K562 (cell line): ENCODE data around the gene ENDOG. TPM values are rescaled to one million over a fixed set of nuclear protein-coding genes. Genes with fewer than 3 reads are reported as not detected.

Experiments used
- ARID2 ChIP-seq: fragments of 450-650 bp; IDR thresholded peaks from 2 replicates; pipeline ENCODE4 v1.6.1; 2017; ENCODE audit warnings: antibody characterized with exemption, mild to moderate bottlenecking
- E2F6 ChIP-seq, 2 experiments: IDR thresholded peaks; 2 replicates each; pipeline ENCODE4 v1.6.1; 2011; ENCODE audit warnings: borderline replicate concordance in 1 of 2, control low read depth in 1 of 2, low read depth in 1 of 2, low read length in 1 of 2, mild to moderate bottlenecking in 1 of 2, mixed read lengths in 1 of 2, moderate library complexity in 1 of 2; ENCODE audit not compliant: insufficient read depth in 1 of 2, insufficient read length in 1 of 2, poor library complexity in 1 of 2, severe bottlenecking in 1 of 2; ENCODE audit errors: extremely low read depth in 1 of 2
- EWSR1 ChIP-seq: fragments of 450-650 bp; IDR thresholded peaks from 2 replicates; pipeline ENCODE4 v1.6.1; 2018; ENCODE audit warnings: borderline replicate concordance, mild to moderate bottlenecking, low read depth, moderate library complexity; ENCODE audit not compliant: partially characterized antibody
- PBX2 ChIP-seq, 2 experiments: IDR thresholded peaks in 1 of 2; conservative IDR thresholded peaks in 1 of 2; 2 replicates each; pipeline ENCODE4 v1.6.1; 2016; ENCODE audit warnings: low read depth in 2 of 2, mild to moderate bottlenecking in 1 of 2, missing compliant biosample characterization in 1 of 2, missing genetic modification characterization in 1 of 2, moderate library complexity in 1 of 2
- RBBP5 ChIP-seq: fragments of 200-600 bp; sonication (generic); IDR thresholded peaks from 2 replicates; pipeline ENCODE4 v1.6.1; 2012; ENCODE audit warnings: borderline replicate concordance, mild to moderate bottlenecking, low read length, control low read depth, inconsistent platforms; ENCODE audit not compliant: insufficient read depth, poor library complexity, severe bottlenecking
- REST ChIP-seq, 2 experiments: fragments of 450-650 bp; formaldehyde crosslinking in 1 of 2; IDR thresholded peaks; 2 replicates each; pipeline versions ENCODE4 v1.4.0 to v1.6.1; 2014 to 2020; ENCODE audit warnings: mild to moderate bottlenecking in 2 of 2, borderline replicate concordance in 1 of 2, low read depth in 1 of 2
- RFX7 ChIP-seq: fragments of 250-450 bp; sonication (Bioruptor Pico); IDR thresholded peaks from 2 replicates; pipeline ENCODE4 v1.5.1; 2021; ENCODE audit warnings: mild to moderate bottlenecking
- TRIM25 ChIP-seq: fragments of 450-650 bp; IDR thresholded peaks from 2 replicates; pipeline ENCODE4 v1.7.0; 2016; ENCODE audit warnings: borderline replicate concordance
- ZKSCAN3 ChIP-seq: fragments of 250-450 bp; sonication (Bioruptor Pico); IDR thresholded peaks from 2 replicates; pipeline ENCODE4 v1.4.0; 2020
- ZNF431 ChIP-seq: sonication (generic); formaldehyde crosslinking; IDR thresholded peaks from 2 replicates; pipeline ENCODE4 v1.8.0; 2022; ENCODE audit warnings: mild to moderate bottlenecking, missing genetic modification reagents
- polyA plus RNA-seq, 8 experiments: library from polyadenylated mRNA; depleted of rRNA in 4 of 8; stranded (reverse) in 5 of 8; unstranded in 3 of 8; fragments of >200 nt; fragmentation: Nextera tagmentation in 2 of 8; fragmentation: Illumina TruSeq in 1 of 8; extraction: Ambion mirVana in 2 of 8; extraction: Trizol in 1 of 8; gene quantifications; 2 replicates each; pipeline versions ENCODE4 v1.2.1 to v1.2.3, GENCODE V29; 2011 to 2014; ENCODE audit warnings: inconsistent platforms in 1 of 8, missing spikeins in 1 of 8
- total RNA-seq, 7 experiments: library from RNA; depleted of rRNA in 6 of 7; stranded (reverse); fragments of >200 nt in 6 of 7; fragmentation: Illumina TruSeq in 2 of 7; extraction: Trizol in 2 of 7; gene quantifications; 2 replicates each; pipeline versions ENCODE4 v1.2.1 to v1.2.3, GENCODE V29; 2011 to 2021; ENCODE audit warnings: low replicate concordance in 1 of 7

The ENDOG gene
- total and polyA plus RNA-seq, 9 of the 15 experiments (the other 6 are each of a cell fraction or from before 2014, with no cell fraction given), result 1.2 to 91.0 (median 25.5) TPM

GRCh38 chr9:128771745-128772519 lies 46.4 kb upstream of the ENDOG start, which contains the start of gene ZER1 (continued):
- TF ChIP-seq PBX2 (CRISPR knock-in tag; IDR thresholded peaks at IDR 0.05; ENCODE audit: low read depth), result peak; percentile 3; the same call in 1 of the 2 replicates
- TF ChIP-seq PBX2 (tag; conservative IDR thresholded peaks at IDR 0.05; ENCODE audit: low read depth), result no peak
- TF ChIP-seq ZKSCAN3 (CRISPR knock-in tag), result no peak
- 0 out of 2 replicates have a peak, but pooled peaks have one; percentile 43 for TF ChIP-seq ZNF431 (CRISPR knock-in tag)
- no peak for TF ChIP-seq RFX7 (CRISPR knock-in tag)
- TF ChIP-seq E2F6 (IDR thresholded peaks at IDR 0.05; ENCODE audit: borderline replicate concordance in 1 of 2, extremely low read depth in 1 of 2, insufficient read depth in 1 of 2, insufficient read length in 1 of 2, low read depth in 1 of 2, low read length in 1 of 2, poor library complexity in 1 of 2, severe bottlenecking in 1 of 2), result peak in 1 of 2 experiments; percentile 79
- TF ChIP-seq TRIM25, result no peak
- peak; percentile 77 for TF ChIP-seq RBBP5
- peak; percentile 39 for TF ChIP-seq REST (IDR thresholded peaks at IDR 0.05; ENCODE audit: borderline replicate concordance)
- TF ChIP-seq REST (CRISPR knock-in tag; IDR thresholded peaks at IDR 0.05; ENCODE audit: low read depth), result peak; percentile 84
- TF ChIP-seq ARID2, result no peak
- TF ChIP-seq EWSR1, result no peak
